IMR-90 (cell line): Measurements from ENCODE around the gene PCDHA12. TPM values are rescaled to one million over a fixed set of nuclear protein-coding genes. Genes with fewer than 3 reads are reported as not detected.
"Not testable (repeated sequence)": the region's sequence is repeated elsewhere in the genome, so short reads cannot be mapped to it uniquely, and the experiment has no call there.

Source experiments
- ATAC-seq: fragments of 200-7000 bp; cut with Tn5 transposase; 2 replicates; pipeline ENCODE4 v1.9.1; 2020; ENCODE audit warnings: low read depth, mild to moderate bottlenecking, moderate library complexity
- BruUV-seq: library from RNA; stranded (reverse); fragments of 400-500 nt; replicated peaks from 2 replicates; lab custom pipeline; 2021; lab: Mats Ljungman, UMichigan
- CTCF ChIA-PET: fragments of 300-600 bp; formaldehyde crosslinking; extraction: SDS; loops from one replicate; lab custom pipeline; 2021; ENCODE audit warnings: antibody characterized with exemption; lab: Yijun Ruan, JAX
- POLR2A ChIA-PET: fragments of 300-600 bp; sonication (Branson Sonifier 250); formaldehyde crosslinking; loops from one replicate; lab custom pipeline; 2022; ENCODE audit warnings: antibody characterized with exemption; ENCODE audit not compliant: unreplicated experiment; lab: Charles Lee
- DNase-seq: peaks from one replicate; pipeline ENCODE4 v3.0.0; 2013
- H2AFZ ChIP-seq: replicated peaks from 2 replicates; pipeline ENCODE3; 2013; ENCODE audit warnings: low read length, mild to moderate bottlenecking; ENCODE audit not compliant: poor library complexity
- H2AK5ac ChIP-seq: 2 replicates; pipeline ENCODE4 v1.6.1; 2013; ENCODE audit warnings: low read depth, low read length, inconsistent platforms
- H2AK9ac ChIP-seq: replicated peaks from 2 replicates; pipeline ENCODE3; 2013; ENCODE audit warnings: mild to moderate bottlenecking, low read depth, low read length, moderate library complexity; ENCODE audit not compliant: poor library complexity
- H2BK120ac ChIP-seq: 2 replicates; pipeline ENCODE4 v1.6.1; 2013; ENCODE audit warnings: low read depth, low read length, inconsistent platforms
- H2BK15ac ChIP-seq: 3 replicates; pipeline ENCODE4 v1.6.1; 2013; ENCODE audit warnings: low read depth, low read length, inconsistent platforms
- H2BK20ac ChIP-seq: 2 replicates; pipeline ENCODE4 v1.6.1; 2013; ENCODE audit warnings: low read depth, mild to moderate bottlenecking, inconsistent platforms, low read length, moderate library complexity
- H2BK5ac ChIP-seq: 2 replicates; pipeline ENCODE4 v1.6.1; 2013; ENCODE audit warnings: mild to moderate bottlenecking, low read depth, low read length, inconsistent platforms; ENCODE audit not compliant: poor library complexity, severe bottlenecking
- H3K14ac ChIP-seq: replicated peaks from 2 replicates; pipeline ENCODE4 v1.6.1; 2013; ENCODE audit warnings: low read depth, low read length, inconsistent platforms
- H3K18ac ChIP-seq: 2 replicates; pipeline ENCODE4 v1.6.1; 2013; ENCODE audit warnings: low read depth, low read length, control low read depth
- H3K23ac ChIP-seq: 2 replicates; pipeline ENCODE4 v1.6.1; 2013; ENCODE audit warnings: low read depth, low read length, inconsistent platforms
- H3K27ac ChIP-seq: 2 replicates; pipeline ENCODE4 v1.5.1; 2013; ENCODE audit warnings: mild to moderate bottlenecking, control low read depth, low read length; ENCODE audit not compliant: insufficient read depth
- H3K27me3 ChIP-seq: 2 replicates; pipeline ENCODE4 v1.6.1; 2013; ENCODE audit warnings: low read length; ENCODE audit not compliant: control insufficient read depth, insufficient read depth
- H3K36me3 ChIP-seq: 2 replicates; pipeline ENCODE4 v1.6.1; 2013; ENCODE audit warnings: low read length, mixed read lengths; ENCODE audit not compliant: control insufficient read depth, insufficient read depth
- H3K4ac ChIP-seq: 2 replicates; pipeline ENCODE4 v1.6.1; 2013; ENCODE audit warnings: low read depth, low read length, inconsistent platforms
- H3K4me1 ChIP-seq: 2 replicates; pipeline ENCODE4 v1.6.1; 2013; ENCODE audit warnings: low read length, mixed read lengths; ENCODE audit not compliant: control insufficient read depth, insufficient read depth
- H3K4me2 ChIP-seq: 2 replicates; pipeline ENCODE4 v1.6.1; 2013; ENCODE audit warnings: low read depth, mild to moderate bottlenecking, control low read depth, low read length, moderate library complexity
- H3K4me3 ChIP-seq: 2 replicates; pipeline ENCODE4 v1.5.1; 2013; ENCODE audit warnings: low read depth, mild to moderate bottlenecking, control low read depth, low read length, moderate library complexity; ENCODE audit not compliant: insufficient read depth
- H3K56ac ChIP-seq: 2 replicates; pipeline ENCODE4 v1.6.1; 2013; ENCODE audit warnings: low read length, inconsistent platforms; ENCODE audit not compliant: insufficient read depth; ENCODE audit errors: extremely low read depth
- H3K79me1 ChIP-seq, 2 experiments: 2 replicates each; pipeline ENCODE4 v1.6.1; 2013; ENCODE audit warnings: low read length in 2 of 2, inconsistent platforms in 1 of 2, low read depth in 1 of 2
- H3K9ac ChIP-seq: 2 replicates; pipeline ENCODE4 v1.6.1; 2013; ENCODE audit warnings: low read depth, low read length, control low read depth
- H3K9me1 ChIP-seq: 2 replicates; pipeline ENCODE4 v1.6.1; 2013; ENCODE audit warnings: low read length, inconsistent platforms; ENCODE audit not compliant: insufficient read depth
- H3K9me3 ChIP-seq: 2 replicates; pipeline ENCODE4 v1.6.1; 2013; ENCODE audit warnings: low read length; ENCODE audit not compliant: control insufficient read depth, insufficient read depth
- H4K20me1 ChIP-seq: 2 replicates; pipeline ENCODE4 v1.6.1; 2013; ENCODE audit warnings: low read length, inconsistent platforms; ENCODE audit not compliant: insufficient read depth
- H4K5ac ChIP-seq: 2 replicates; pipeline ENCODE4 v1.6.1; 2013; ENCODE audit warnings: mild to moderate bottlenecking, low read depth, low read length, control low read depth
- H4K8ac ChIP-seq, 2 experiments: 2 replicates each; pipeline ENCODE4 v1.6.1; 2013; ENCODE audit warnings: low read depth in 2 of 2, low read length in 2 of 2, control low read depth in 1 of 2, inconsistent platforms in 1 of 2
- H4K91ac ChIP-seq: 2 replicates; pipeline ENCODE4 v1.6.1; 2013; ENCODE audit warnings: low read depth, low read length, inconsistent platforms; ENCODE audit not compliant: insufficient read depth
- WGBS, 2 experiments: methylation state at CpG; one replicate each; pipeline versions ENCODE4 v1.1.5 to v1.1.7; 2013; ENCODE audit warnings: missing lambda C conversion rate in 2 of 2; ENCODE audit not compliant: insufficient read length in 1 of 2; ENCODE audit errors: extremely low coverage in 2 of 2; 5-methylcytosine and 5-hydroxymethylcytosine counted together
- dilution Hi-C: fragments of 300-500 bp; cut with HindIII; formaldehyde crosslinking; loops from one replicate; pipeline ENCODE4 v1.14.3; 2018; ENCODE audit warnings: low sequenced_read_pairs; ENCODE audit not compliant: unreplicated experiment
- in situ Hi-C: fragments of 300-500 bp; cut with MboI; formaldehyde crosslinking; loops from 3 replicates; pipeline ENCODE4 v1.14.3; 2019; ENCODE audit warnings: low sequenced_read_pairs, inconsistent platforms, mixed read lengths
- intact Hi-C: fragments of 100-400 bp; cut with micrococcal nuclease; formaldehyde crosslinking; loops from 2 replicates; pipeline ENCODE4 v1.10.0; 2022
- polyA plus RNA-seq, 3 experiments: library from polyadenylated mRNA; depleted of rRNA; stranded (reverse); fragments of >200 nt; gene quantifications; 2 replicates each; pipeline ENCODE4 v1.2.3, GENCODE V29; 2012; ENCODE audit warnings: low replicate concordance in 1 of 3
- total RNA-seq: library from RNA; depleted of rRNA; stranded (reverse); fragments of >200 nt; gene quantifications from 2 replicates; pipeline ENCODE4 v1.2.3, GENCODE V29; 2012

The PCDHA12 gene
- total and polyA plus RNA-seq, 2 of the 4 experiments (the other 2 are of a cell fraction) = not detected

- H2BK20ac ChIP-seq, H3K4me3 ChIP-seq, BruUV-seq, H3K56ac ChIP-seq, H3K4ac ChIP-seq, H4K8ac ChIP-seq, H3K27me3 ChIP-seq, DNase-seq, intact Hi-C loops, H3K36me3 ChIP-seq, H3K14ac ChIP-seq, H2BK120ac ChIP-seq, H4K91ac ChIP-seq, POLR2A ChIA-PET, H2AK9ac ChIP-seq, H2AK5ac ChIP-seq, H3K4me1 ChIP-seq, H2BK5ac ChIP-seq, H4K20me1 ChIP-seq, in situ Hi-C loops, CTCF ChIA-PET, H2AFZ ChIP-seq, H3K9me3 ChIP-seq, H3K4me2 ChIP-seq, H2BK15ac ChIP-seq, H4K5ac ChIP-seq, dilution Hi-C loops, H3K9ac ChIP-seq, H3K27ac ChIP-seq, H3K9me1 ChIP-seq, ATAC-seq, H3K79me1 ChIP-seq, H3K18ac ChIP-seq, H3K23ac ChIP-seq: not testable (repeated sequence)
- 46% methylated on average over 49 of the region's 106 CpGs; no CpG with 5 or more reads in 1 of the 2 experiments for WGBS, 2 experiments
Observed at GRCh38 chr5:140829511-140830501, 45.3 kb upstream of the PCDHA12 start.
